ENCODE data around the gene PDZD4.
"Not testable (repeated sequence)": the region's sequence is repeated elsewhere in the genome, so short reads cannot be mapped to it uniquely, and the experiment has no call there.

The PDZD4 gene

DNA sequence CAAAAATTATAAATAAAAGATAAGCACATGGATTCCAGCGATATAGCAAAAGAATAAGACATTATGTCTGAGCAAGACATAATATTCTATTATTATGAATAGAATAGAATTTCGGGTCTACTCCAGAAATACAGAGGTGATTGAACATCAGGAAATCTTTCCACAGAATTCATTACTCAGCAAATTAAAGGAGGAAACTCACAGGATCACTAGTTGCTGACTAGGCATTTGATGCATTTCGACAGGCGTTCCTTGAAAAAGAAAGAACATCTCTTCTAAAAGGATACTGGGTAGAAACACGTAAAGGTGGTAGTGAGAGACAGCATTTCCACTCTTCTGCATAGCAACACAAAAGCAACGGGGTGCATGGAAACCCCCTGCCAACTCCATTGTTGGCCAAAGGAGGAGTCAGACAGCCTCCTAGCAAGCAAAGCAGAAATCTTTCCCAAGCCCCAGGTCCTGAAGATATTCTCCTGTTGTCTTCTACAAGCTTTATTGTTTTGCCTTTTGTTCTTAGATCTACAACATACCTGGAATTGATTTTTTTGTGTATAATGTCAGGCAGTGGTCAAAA lies 14.3 kb upstream of the PDZD4 start:
- in situ Hi-C loops (cut with MboI; ENCODE audit: low sequenced_read_pairs) = no loop called here

DNA sequence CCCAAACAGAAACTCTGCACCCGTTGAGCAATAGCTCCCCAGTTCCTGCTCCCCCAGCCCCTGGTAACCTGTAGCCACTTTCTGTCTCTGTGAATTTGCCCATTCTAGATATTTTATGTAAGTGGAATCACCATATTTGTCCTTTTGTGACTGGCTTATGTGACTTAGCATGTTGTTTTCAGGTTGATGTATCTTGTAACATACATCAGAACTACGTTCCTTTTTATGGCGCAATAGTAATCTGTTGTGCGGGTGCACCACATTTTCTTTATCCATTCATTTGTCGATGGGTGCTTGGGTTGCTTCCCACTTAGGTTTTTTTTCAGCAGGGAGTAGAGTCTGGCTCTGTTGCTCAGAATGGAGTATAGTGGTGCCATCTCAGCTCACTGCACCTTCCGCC lies 6.6 kb upstream of the PDZD4 start:
- in situ Hi-C loops (cut with MboI; ENCODE audit: low sequenced_read_pairs) = no loop called here

DNA sequence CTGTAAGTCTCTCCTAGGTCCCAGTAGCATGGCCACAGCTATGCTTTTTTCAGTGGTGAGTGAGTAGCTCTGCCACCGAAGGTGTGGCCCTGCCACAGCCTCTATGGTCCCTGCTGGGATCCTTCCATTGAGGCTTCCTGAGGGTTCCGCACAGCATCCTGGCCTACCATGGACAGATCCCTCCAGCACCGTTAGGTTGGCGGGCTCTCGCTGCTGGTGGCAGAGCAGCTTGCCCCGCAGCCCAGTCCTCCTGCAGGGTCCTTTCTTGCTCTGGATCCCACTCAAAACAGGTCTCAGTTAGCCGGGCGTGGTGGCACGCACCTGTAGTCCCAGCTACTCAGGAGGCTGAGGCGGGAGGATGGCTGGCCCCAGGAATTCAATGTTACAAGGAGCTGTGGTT lies 2.4 kb upstream of the PDZD4 start:
- in situ Hi-C loops (cut with MboI; ENCODE audit: low sequenced_read_pairs) = no loop called here

DNA sequence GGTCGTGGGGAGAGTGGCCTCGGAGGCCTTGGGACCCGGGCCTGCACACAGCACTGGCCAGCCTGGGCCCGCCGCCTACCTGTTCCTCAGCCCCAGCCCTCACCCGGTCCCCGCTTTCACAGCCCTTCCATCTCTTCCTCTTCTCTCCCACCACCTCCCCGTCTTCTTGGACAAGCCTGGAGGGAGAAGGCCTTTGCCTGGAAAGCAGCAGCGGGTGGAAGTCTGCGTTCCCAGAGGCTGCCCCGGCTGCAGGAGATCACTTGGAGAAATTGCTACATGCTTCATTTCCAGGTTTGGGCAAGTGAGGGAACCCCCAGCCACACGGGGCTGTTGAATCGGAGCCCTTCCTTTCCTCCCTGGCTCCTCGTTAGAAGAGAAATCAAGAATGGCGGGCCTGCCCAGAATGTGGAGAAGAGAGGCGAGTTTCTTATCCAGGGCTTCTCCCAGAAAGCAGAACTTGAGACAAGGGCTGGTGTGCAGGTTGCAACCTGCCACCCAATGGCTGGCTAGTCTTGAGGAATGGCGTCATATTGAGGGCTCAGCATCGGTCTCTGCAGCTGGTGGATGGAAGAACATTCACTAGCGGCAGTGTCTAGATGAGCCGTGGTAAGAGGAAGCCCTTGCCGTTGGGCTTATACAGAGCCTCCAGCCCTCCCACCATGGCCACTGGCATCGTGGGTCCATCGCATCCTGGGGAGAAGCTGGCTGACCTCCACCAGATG lies 1.2 kb upstream of the PDZD4 start:
- in situ Hi-C loops (cut with MboI; ENCODE audit: low sequenced_read_pairs) = no loop called here

- in situ Hi-C loops (cut with MboI; ENCODE audit: low sequenced_read_pairs) = no loop called here
Observed at GRCh38 chrX:153830640-153831428, 490 bp upstream of the PDZD4 start.

DNA sequence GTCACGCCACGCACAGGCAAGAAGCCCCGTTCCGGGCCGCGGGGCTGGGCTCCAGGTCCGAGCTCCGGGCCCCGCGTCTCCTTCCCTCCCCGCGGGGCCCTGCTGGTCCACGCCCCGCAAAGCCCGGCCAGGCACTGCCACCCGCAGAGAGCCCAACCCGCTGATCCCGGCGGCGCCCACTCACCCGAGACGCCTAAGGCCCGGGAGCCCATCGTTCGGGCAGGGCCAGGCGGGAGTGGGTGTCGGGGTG lies 870 bp downstream of the PDZD4 start:
- in situ Hi-C loops (cut with MboI; ENCODE audit: low sequenced_read_pairs) = no loop called here

DNA sequence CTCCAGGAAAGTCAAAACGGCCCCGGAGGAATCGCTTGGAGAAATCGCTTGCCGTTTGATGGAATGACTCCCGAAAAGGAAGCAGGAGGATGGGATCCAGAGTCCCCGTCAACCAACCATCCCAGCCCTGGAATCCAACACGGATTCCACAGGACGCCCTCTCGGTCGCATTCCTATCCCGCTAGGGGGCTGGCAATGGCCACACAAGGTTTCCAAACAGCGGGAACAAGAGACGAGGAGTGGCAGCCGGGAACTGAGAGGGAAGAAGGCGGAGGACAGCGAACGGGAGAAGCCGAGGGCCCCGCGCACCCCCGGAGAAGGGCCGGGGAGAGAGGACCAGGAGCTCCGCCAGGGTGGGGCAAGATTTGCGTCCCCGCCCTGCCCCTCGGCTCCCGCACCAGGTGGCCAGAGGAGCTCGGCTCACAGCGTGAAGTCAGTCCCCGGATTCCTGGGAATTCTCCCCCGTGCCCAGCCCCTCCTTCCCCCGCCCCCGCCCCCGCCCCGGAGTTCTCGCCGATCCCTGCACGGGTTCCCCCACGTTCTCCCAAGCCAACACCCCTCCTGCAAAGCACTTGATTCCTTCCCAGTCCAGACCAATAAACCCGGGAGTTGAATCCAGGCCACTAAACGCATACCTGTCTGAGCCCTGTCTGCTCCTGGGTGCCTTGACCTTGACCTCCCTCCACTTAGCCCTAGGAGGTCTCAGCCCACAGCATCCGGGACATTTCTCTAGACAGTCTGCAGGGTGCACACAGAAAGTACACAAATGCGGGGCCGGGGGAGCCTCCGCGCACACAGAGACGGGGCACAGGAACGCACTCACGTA lies 1.4 kb downstream of the PDZD4 start:
- in situ Hi-C loops (cut with MboI; ENCODE audit: low sequenced_read_pairs) = no loop called here

DNA sequence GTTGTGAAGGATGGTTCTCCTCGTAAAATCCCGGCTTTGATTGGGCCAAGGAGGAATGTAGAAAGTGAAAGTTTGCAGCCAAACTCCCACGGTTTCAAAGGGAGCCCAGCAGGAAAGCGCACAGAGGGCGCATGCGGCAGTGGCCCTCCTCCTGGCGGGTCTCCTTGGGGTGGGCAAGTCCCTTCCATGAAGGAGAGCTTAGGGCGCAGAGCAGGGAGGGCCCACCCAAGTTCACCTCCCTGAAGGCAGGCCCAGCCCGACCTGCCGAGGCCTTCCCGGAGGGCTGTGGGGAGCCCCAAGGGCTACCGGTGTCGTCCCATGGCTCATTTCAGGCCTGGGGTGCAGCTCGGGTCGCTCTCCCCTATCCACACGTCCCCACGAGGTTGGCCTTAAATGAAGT lies 2.0 kb downstream of the PDZD4 start:
- in situ Hi-C loops (cut with MboI; ENCODE audit: low sequenced_read_pairs) = no loop called here

- in situ Hi-C loops (cut with MboI; ENCODE audit: low sequenced_read_pairs) = no loop called here
Observed at GRCh38 chrX:153827903-153828302, 2.4 kb downstream of the PDZD4 start.

- in situ Hi-C loops (cut with MboI; ENCODE audit: low sequenced_read_pairs) = no loop called here
Observed at GRCh38 chrX:153827016-153827415, 3.3 kb downstream of the PDZD4 start.

GRCh38 chrX:153825042-153825441 lies 5.3 kb downstream of the PDZD4 start:
- in situ Hi-C loops (cut with MboI; ENCODE audit: low sequenced_read_pairs) = no loop called here

DNA sequence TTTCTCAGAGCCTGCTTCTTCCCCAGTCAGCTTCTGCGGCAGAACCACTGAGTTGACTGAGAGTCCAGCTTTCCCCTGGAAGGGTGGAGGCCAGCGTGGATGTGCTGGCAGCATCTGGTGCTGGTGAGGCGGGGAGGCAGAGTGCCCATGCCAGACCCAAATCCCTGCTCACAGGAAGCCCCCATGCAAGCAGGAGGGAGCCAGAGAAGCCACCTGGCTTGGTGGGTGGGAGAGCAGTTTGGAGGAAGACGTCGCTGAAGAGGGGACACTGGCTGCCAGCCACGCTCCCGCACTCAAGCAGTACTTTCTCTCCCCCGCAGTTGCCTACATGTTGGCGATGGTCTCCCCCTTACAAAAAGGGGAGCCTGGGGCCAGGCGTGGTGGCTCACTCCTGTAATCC lies 6.0 kb downstream of the PDZD4 start:
- in situ Hi-C loops (cut with MboI; ENCODE audit: low sequenced_read_pairs) = no loop called here

- in situ Hi-C loops (cut with MboI; ENCODE audit: low sequenced_read_pairs) = no loop called here
Observed at GRCh38 chrX:153821066-153821465, 9.3 kb downstream of the PDZD4 start.

- in situ Hi-C loops (cut with MboI; ENCODE audit: low sequenced_read_pairs) = no loop called here
Observed at GRCh38 chrX:153820601-153821000, 9.7 kb downstream of the PDZD4 start.

DNA sequence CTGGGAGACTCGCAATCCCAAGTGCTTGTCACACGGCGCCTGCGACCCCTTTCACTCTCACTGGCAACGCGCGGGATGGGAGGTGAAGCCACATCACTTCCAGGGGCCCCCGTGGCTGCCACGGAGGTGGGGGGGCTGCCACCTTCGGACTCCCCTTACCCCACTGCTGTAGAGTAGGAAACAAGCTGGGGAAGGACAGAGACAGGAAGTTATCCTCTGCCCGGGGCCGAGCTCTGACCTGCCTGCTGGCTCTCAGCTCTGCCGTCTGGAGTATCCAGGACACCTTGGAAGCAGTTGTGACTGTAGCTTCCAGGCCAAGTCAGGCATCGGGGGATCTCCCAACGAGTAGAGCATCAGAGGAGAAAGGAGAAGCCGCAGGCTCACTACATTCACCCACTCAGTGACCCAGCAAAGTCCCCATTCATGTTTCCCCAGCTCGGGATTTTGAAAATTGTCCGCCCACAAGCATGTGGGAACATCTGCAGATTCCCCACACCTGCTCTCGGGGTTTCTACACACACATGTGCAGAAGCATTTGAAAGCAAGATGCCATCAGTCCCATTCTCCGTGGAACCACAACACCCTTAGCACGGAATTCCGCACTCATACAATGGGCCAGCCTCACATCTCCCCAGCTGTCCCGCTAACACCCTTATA lies 10.8 kb downstream of the PDZD4 start:
- in situ Hi-C loops (cut with MboI; ENCODE audit: low sequenced_read_pairs) = no loop called here

- in situ Hi-C loops (cut with MboI; ENCODE audit: low sequenced_read_pairs) = no loop called here
Observed at GRCh38 chrX:153818571-153819383, 11.6 kb downstream of the PDZD4 start.

DNA sequence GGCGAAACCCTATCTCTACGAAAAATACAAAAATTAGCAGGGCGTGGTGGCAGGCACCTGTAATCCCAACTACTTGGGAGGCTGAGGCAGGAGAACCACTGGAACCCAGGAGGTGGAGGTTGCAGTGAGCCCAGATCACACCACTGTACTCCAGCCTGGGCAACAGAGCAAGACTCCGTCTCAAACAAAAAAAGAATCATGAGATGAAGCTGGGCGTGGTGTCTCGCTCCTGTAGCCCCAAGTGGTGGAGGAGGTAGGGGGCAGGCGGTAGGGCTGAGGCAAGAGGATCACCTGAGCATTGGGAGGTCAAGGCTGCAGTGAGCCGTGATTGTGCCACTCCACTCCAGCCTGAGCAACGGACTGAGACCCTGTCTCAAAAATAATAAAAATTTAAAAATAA lies 12.3 kb downstream of the PDZD4 start:
- in situ Hi-C loops (cut with MboI; ENCODE audit: low sequenced_read_pairs) = not testable (repeated sequence)

GRCh38 chrX:153816831-153817690 lies 13.3 kb downstream of the PDZD4 start:
- in situ Hi-C loops (cut with MboI; ENCODE audit: low sequenced_read_pairs) = no loop called here

GRCh38 chrX:153814591-153815315 lies 15.6 kb downstream of the PDZD4 start:
- in situ Hi-C loops (cut with MboI; ENCODE audit: low sequenced_read_pairs) = no loop called here
